Stimulated activated memory B cell treated with anti-CD40 and anti-IgM and Interleukin-4, amounts not matched to agents 10 μg/mL and 1 μg/mL and 100 μg/mL, for 72 hours (primary cell): ENCODE results near the gene TGFB1.
A peak's percentile ranks its signal among the peaks of the same experiment; 100 is the strongest.
"Not testable (repeated sequence)": the region's sequence is repeated elsewhere in the genome, so short reads cannot be mapped to it uniquely, and the experiment has no call there.

Experiments used
- ATAC-seq: fragments of 150-1000 bp; cut with Tn5 transposase; 2 replicates; pipeline ENCODE4 v1.10.0; 2021
- H3K27ac Mint-ChIP-seq: one replicate; pipeline ENCODE4 v1.8.0; 2022; ENCODE audit warnings: mild to moderate bottlenecking, mixed read lengths
- H3K27me3 Mint-ChIP-seq: one replicate; pipeline ENCODE4 v1.8.0; 2022; ENCODE audit warnings: mixed read lengths
- H3K36me3 Mint-ChIP-seq: one replicate; pipeline ENCODE4 v1.8.0; 2022; ENCODE audit warnings: mixed read lengths
- H3K4me1 Mint-ChIP-seq: one replicate; pipeline ENCODE4 v1.8.0; 2022; ENCODE audit warnings: mixed read lengths
- H3K4me3 Mint-ChIP-seq: one replicate; pipeline ENCODE4 v1.8.0; 2022; ENCODE audit warnings: mild to moderate bottlenecking, moderate library complexity, mixed read lengths
- H3K9me3 Mint-ChIP-seq: one replicate; pipeline ENCODE4 v1.8.0; 2022; ENCODE audit warnings: mixed read lengths

Gene TGFB1

DNA sequence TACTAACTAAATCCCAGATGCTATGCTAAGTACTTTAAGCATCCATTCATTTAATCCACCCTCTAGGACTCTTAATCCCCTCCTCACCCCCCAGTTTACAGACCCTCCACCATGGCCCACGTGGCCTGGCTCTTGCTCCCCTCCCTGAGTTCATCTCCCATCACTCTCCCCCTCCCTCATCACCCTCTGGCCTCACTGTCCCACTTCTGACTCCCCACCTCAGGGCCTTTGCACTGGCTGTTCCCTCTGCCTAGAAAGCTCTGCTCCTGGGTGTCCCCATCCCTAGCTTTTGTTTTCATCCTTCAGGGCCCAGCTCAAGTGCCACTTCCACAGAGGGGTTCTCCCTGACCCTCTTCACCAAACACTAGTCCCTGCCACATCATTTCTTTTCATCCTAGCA is 6.0 kb upstream of the TGFB1 start:
- H3K9me3 Mint-ChIP-seq, result no peaks in the 10 kb centered on the region
- peaks cover 36% of the 10 kb centered on the region for H3K4me1 Mint-ChIP-seq
- H3K27me3 Mint-ChIP-seq, result no peaks in the 10 kb centered on the region
- no peak overlapping the region for H3K4me3 Mint-ChIP-seq
- ATAC-seq, result no peak
- no peaks in the 10 kb centered on the region for H3K36me3 Mint-ChIP-seq
- H3K27ac Mint-ChIP-seq, result no peak overlapping the region

DNA sequence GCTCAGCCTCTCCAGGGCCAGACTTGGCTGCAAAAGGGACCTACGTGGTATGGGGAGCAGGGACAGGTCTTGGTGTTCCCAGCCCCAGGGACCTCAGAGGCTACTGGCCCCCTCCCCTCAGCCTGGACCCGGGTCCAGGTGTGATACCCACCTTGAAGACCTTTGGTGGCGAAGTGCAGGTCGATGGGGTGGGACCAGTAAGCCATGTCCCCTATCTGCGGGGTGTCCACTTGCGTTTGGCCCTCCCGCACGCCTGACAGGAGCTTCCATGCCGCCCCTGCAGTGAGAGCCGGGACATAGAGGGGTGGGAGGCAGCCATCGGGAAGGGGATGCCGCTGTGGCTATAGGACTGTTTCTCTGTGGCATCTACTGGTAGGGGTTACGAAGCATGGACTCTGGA is 4.0 kb upstream of the TGFB1 start:
- Mint-ChIP-seq H3K27ac (peak overlapping the region; percentile 51), H3K9me3 (no peaks in the 10 kb centered on the region), H3K27me3 (no peaks in the 10 kb centered on the region), H3K4me1 (peaks cover 35% of the 10 kb centered on the region), H3K4me3 (no peak overlapping the region), H3K36me3 (peaks cover 5% of the 10 kb centered on the region)
- no peak for ATAC-seq

DNA sequence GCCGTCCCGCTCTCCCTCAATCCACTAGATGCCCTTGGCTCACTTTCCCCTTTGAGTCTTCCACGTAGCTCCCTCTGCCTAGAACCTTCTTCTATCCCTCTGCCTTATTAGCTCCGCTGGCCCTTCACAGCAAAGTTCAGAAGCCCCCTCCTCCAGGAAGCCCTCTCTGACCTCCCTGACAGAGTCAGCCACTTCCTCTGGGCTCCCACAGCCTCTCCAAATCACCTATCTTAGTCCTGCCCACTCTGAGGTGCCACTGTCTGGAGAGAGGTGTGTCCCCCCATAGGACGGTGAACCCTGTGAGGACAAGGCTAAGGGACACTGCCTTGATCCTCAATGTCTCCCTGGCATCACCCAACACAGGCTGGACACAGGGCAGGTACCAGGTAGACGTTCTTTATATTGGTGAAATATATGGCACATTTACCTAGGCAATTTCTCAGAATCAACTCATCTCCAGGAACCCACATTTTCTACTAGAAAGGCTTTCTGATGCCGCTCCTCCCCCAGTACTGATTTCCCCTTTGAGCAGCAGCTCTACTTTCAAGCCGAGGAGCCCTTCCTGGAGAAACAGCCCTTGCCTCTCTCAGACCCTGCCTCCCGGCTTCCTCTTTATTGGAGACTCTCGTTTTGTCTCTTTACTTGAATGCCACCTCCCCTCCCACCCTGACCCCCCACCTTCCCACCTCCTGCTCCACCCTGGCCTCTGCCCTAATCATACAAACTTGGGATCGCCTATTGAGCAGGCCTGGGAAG is 3.4 kb upstream of the TGFB1 start:
- peaks cover 35% of the 10 kb centered on the region for H3K4me1 Mint-ChIP-seq
- H3K4me3 Mint-ChIP-seq, result no peak overlapping the region
- ATAC-seq, result no peak
- H3K27me3 Mint-ChIP-seq, result no peaks in the 10 kb centered on the region
- H3K36me3 Mint-ChIP-seq, result peaks cover 10% of the 10 kb centered on the region
- H3K9me3 Mint-ChIP-seq, result no peaks in the 10 kb centered on the region
- peak overlapping the region; percentile 51 for H3K27ac Mint-ChIP-seq

DNA sequence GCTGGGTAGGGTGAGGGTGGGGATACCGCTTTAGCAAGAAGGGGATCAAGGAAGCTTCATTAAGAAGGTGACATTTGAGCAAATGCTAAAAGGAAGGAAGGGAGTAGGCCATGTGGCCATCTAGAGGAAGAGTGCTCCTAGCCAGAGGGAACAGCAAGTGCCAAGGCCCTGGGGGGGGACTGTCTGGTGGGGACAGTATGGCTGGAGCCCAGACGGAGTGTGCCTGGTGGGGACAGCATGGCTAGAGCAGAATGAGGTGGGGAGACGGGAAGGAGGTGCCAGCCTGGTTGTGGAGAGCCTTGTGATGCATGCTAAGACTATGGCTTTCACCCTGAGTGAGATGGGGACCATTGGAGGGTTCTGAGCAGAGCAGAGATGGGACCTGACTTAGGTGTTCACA is 2.1 kb upstream of the TGFB1 start:
- Mint-ChIP-seq H3K4me3 (no peak overlapping the region), H3K36me3 (peaks cover 18% of the 10 kb centered on the region), H3K27me3 (no peaks in the 10 kb centered on the region), H3K27ac (peak overlapping the region; percentile 30), H3K9me3 (no peaks in the 10 kb centered on the region), H3K4me1 (peaks cover 44% of the 10 kb centered on the region)
- ATAC-seq, result no peak

DNA sequence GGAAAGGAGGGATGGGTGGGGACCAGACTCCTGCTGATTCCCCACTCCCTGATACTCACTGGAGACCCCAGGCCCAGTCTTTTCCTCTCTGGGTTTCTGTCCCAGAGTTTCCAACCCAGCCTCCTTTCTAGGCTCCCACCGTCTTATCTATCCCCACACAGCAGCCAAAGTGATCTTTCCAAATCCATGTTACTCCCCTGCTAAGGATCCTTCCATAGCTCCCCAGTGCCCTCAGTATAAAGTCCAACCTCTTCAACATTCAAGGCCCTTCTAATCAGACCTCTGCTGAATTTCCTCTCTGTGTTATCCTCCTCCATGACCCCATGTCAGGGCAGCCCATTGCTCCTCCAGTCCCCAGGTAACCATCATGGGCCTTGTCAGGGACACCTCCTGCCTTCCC is 1.3 kb upstream of the TGFB1 start:
- H3K36me3 Mint-ChIP-seq, result peaks cover 21% of the 10 kb centered on the region
- no peaks in the 10 kb centered on the region for H3K27me3 Mint-ChIP-seq
- ATAC-seq, result no peak
- H3K4me1 Mint-ChIP-seq, result peaks cover 52% of the 10 kb centered on the region
- no peaks in the 10 kb centered on the region for H3K9me3 Mint-ChIP-seq
- H3K4me3 Mint-ChIP-seq, result no peak overlapping the region
- H3K27ac Mint-ChIP-seq, result peak overlapping the region; percentile 30

DNA sequence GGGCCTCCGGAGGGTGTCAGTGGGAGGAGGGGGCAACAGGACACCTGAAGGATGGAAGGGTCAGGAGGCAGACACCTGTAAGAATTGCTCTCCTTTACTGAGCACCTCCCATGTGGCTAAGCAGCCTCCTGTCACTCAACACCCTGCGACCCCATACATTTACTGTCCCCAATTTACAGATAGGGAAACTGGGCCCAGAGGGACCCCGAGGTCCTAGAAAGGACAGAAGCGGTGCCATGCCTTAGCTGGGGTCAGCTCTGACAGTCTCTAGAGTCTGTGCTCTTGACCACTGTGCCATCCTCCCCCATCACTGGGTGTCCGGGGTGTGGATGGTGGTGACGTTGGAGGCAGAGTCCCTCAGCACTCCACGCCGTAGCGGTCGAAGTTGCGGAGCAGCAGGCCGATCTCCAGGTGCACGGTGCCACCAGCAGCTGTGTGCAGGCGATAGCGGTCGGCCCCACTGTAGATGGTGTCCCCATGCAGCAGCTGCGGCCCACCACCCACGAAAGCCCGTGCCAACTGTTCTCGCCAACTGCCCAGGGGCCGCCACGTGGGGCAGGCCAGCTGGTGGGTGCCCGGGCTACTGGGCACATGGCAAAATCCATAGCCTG is 726 bp upstream of the TGFB1 start:
- Mint-ChIP-seq H3K4me1 (peaks cover 57% of the 10 kb centered on the region), H3K27ac (peak overlapping the region; percentile 82), H3K36me3 (peaks cover 21% of the 10 kb centered on the region), H3K27me3 (no peaks in the 10 kb centered on the region), H3K4me3 (peak overlapping the region; percentile 99), H3K9me3 (no peaks in the 10 kb centered on the region)
- no peak for ATAC-seq

DNA sequence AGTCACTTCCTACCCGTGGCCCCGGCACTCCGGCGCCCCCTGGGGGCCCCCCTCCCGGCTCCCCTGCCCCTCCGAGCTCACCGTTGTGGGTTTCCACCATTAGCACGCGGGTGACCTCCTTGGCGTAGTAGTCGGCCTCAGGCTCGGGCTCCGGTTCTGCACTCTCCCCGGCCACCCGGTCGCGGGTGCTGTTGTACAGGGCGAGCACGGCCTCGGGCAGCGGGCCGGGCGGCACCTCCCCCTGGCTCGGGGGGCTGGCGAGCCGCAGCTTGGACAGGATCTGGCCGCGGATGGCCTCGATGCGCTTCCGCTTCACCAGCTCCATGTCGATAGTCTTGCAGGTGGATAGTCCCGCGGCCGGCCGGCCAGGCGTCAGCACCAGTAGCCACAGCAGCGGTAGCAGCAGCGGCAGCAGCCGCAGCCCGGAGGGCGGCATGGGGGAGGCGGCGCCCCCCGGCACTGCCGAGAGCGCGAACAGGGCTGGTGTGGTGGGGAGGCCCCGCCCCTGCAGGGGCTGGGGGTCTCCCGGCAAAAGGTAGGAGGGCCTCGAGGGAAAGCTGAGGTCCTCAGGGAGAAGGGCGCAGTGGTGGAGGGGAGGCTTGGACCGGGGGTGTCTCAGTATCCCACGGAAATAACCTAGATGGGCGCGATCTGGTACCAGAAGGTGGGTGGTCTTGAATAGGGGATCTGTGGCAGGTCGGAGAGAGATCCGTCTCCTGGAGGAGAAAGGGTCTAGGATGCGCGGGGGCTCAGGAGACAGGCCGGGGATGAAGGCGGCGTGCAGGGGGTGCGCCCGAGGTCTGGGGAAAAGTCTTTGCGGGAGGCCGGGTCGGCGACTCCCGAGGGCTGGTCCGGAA is 885 bp downstream of the TGFB1 start:
- peak; percentile 52 for ATAC-seq
- peak overlapping the region; percentile 99 for H3K4me3 Mint-ChIP-seq
- H3K9me3 Mint-ChIP-seq, result no peaks in the 10 kb centered on the region
- no peaks in the 10 kb centered on the region for H3K27me3 Mint-ChIP-seq
- peaks cover 74% of the 10 kb centered on the region for H3K4me1 Mint-ChIP-seq
- H3K27ac Mint-ChIP-seq, result peak overlapping the region; percentile 91
- H3K36me3 Mint-ChIP-seq, result peaks cover 32% of the 10 kb centered on the region

DNA sequence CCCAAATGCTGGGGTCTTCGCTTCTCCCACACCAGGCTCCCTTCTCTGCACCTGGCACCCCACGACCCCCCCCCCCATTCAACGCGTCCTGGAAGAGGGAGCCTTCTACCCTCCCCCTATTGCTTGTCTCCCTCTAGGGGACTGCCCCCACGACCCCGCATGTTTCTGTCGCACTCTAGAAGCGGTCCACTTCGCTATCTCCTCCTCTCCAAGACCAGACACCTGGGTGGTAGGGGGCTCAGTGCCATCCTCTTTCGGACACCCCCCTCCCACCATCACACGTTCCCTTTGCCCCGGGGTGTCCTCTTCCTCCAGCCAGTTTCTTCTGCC is 1.5 kb downstream of the TGFB1 start:
- H3K4me1 Mint-ChIP-seq, result peaks cover 72% of the 10 kb centered on the region

DNA sequence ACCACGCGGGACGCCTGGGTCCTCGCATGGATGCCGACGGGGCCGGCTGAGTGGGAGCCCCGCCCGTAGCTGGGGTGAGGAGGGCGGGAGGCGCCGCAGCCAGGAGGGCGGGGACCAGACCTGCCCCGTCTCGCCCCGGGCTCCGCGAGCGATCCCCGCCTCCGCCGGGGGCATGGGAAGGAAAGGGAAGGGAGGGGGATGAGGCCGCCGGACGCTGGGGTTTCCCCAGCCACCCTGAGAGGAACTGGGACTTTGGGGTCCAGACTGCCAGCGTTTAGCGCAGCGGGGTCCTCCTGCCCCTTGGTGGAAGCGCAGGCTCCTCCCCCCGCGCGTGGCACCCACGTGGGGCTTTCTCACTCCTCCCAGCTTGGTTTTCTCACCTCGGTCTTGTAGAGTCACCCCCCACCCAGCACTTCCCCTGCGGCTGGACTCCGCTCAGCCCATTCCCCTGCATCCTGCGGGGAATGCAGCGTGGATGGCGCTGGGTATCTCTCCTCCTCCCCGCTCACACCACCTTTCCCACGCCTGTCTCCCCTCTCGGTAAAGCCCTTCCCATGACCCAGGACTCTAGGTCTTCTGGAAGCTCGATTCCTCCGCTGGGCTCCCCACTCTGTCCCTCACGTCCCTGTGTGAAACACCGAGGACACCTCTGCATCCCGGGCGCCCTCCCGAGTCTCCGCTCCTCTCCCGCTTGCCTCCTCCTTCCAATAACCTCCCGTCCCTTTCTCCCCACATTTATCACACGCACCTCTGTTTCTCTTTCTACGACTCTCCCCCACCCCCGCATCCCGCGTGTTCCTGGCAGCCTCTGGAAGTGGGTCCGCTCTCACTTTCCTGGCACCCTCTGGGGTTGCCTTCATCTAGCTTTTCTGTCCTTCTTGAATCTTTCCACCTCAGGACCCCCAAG is 2.1 kb downstream of the TGFB1 start:
- Mint-ChIP-seq H3K36me3 (peaks cover 32% of the 10 kb centered on the region), H3K27me3 (no peaks in the 10 kb centered on the region), H3K27ac (peak overlapping the region; percentile 91), H3K4me1 (peaks cover 66% of the 10 kb centered on the region), H3K9me3 (no peaks in the 10 kb centered on the region), H3K4me3 (peak overlapping the region; percentile 99)
- peak; percentile 74 for ATAC-seq

More for the DNA sequence above, 1.5 kb downstream of the TGFB1 start:
- Mint-ChIP-seq H3K36me3 (peaks cover 32% of the 10 kb centered on the region), H3K4me3 (peak overlapping the region; percentile 99), H3K27me3 (no peaks in the 10 kb centered on the region), H3K27ac (peak overlapping the region; percentile 91), H3K9me3 (no peaks in the 10 kb centered on the region)
- no peak for ATAC-seq

DNA sequence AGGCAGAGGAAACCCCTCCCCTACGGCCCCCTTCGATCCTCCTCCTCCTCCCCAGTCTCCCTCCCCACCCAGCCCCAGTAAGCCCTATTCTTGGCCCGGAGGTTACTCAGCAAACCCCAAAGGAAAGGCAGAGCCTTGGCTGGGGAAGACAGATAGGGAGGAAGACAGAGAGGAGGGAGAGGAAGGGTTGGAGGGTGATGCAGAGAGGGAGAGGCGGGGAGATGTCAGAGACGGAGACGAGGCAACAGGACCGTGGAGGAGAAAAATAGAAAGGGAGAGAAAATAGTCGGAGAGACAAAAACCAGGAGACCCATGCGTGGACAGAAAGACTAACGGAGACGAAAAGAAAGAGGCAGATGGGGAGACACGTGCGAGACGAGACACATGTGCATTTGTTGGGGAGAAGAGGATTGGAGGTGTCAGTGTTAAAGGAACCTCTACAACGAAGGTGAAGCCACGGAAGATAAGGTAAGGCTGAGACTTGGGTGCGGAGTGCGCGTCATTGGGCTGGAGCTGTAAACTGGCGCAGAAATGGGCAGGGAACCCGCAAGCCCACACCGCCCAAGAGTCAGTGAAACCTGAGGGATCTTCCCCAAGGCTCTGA is 2.9 kb downstream of the TGFB1 start:
- Mint-ChIP-seq H3K27ac (peak overlapping the region; percentile 91), H3K4me1 (peaks cover 60% of the 10 kb centered on the region), H3K4me3 (peak overlapping the region; percentile 99), H3K9me3 (no peaks in the 10 kb centered on the region), H3K36me3 (peaks cover 32% of the 10 kb centered on the region), H3K27me3 (no peaks in the 10 kb centered on the region)
- ATAC-seq, result peak; percentile 0

DNA sequence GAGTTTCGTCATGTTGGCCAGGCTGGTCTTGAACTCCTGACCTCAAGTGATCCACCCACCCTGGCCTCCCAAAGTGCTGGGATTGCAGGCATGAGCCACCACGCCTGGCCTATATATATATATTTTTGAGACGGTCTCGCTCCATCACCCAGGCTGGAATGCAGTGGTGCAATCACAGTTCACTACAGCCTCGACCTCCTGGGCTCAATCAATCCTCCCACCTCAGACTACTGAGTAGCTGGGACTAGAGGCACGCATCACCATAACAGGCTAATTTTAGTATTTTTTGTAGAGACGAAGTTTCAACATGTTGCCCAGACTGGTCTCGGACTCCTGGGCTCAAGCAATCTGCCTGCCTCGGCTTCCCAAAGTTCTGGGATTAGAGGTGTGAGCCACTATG is 6.8 kb downstream of the TGFB1 start:
- ATAC-seq, H3K9me3 Mint-ChIP-seq, H3K27ac Mint-ChIP-seq, H3K27me3 Mint-ChIP-seq, H3K4me3 Mint-ChIP-seq: not testable (repeated sequence)
- Mint-ChIP-seq H3K4me1 (peaks cover 64% of the 10 kb centered on the region), H3K36me3 (peaks cover 45% of the 10 kb centered on the region)

DNA sequence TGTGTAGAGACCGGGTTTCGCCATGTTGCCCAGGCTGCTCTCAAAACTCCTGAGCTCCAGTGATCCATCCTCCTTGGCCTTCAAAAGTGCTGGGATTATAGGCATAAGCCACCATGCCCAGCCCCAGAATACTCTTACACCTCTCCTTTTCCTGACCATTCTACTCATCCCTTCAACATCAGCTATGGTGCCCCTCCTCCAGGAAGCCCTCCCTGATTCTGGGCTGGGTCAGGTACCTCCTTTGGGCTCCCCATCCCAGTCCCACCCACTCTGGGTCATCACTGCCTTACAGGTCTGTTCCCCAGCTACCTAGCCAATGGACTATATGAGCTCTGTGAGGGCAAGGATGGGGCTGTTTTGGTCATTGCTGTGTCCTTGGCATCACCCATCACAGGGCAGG is 9.6 kb downstream of the TGFB1 start:
- no peak overlapping the region for H3K4me3 Mint-ChIP-seq
- no peaks in the 10 kb centered on the region for H3K27me3 Mint-ChIP-seq
- H3K4me1 Mint-ChIP-seq, result peaks cover 45% of the 10 kb centered on the region
- H3K36me3 Mint-ChIP-seq, result peaks cover 49% of the 10 kb centered on the region
- H3K27ac Mint-ChIP-seq, result peak overlapping the region; percentile 58
- H3K9me3 Mint-ChIP-seq, result no peaks in the 10 kb centered on the region
- no peak for ATAC-seq

DNA sequence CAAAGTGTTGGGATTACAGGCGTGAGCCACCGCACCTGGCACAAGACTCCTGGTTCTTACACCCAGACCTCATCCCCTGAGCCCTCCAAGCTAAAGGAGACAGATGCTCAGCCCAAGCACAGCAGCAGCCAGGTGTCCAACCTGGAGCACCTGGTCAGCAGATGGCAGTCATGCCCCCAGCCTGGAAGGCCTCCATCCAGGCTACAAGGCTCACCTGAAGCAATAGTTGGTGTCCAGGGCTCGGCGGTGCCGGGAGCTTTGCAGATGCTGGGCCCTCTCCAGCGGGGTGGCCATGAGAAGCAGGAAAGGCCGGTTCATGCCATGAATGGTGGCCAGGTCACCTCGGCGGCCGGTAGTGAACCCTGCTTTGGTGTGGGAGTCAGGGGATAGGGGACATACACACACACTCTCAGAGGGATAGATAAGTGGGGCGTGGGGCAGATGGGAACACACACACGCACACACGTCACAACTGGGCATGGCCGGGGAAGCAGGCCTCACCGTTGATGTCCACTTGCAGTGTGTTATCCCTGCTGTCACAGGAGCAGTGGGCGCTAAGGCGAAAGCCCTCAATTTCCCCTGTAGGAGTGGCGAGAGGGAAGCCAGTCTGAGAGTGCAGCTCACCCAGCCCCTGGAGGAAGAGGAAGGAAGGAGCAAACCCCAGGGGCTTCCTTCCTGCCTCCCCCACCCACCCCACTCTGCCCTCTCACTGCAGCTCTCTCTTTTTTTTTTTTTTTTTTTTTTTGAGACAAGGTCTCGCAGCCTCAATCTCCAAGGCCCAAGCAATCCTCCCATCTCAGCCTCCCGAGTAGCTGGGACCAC is 11.8 kb downstream of the TGFB1 start:
- Mint-ChIP-seq H3K27me3 (no peaks in the 10 kb centered on the region), H3K4me3 (no peak overlapping the region), H3K9me3 (no peaks in the 10 kb centered on the region), H3K4me1 (peaks cover 39% of the 10 kb centered on the region), H3K36me3 (peaks cover 45% of the 10 kb centered on the region), H3K27ac (peak overlapping the region; percentile 58)
- ATAC-seq, result no peak

DNA sequence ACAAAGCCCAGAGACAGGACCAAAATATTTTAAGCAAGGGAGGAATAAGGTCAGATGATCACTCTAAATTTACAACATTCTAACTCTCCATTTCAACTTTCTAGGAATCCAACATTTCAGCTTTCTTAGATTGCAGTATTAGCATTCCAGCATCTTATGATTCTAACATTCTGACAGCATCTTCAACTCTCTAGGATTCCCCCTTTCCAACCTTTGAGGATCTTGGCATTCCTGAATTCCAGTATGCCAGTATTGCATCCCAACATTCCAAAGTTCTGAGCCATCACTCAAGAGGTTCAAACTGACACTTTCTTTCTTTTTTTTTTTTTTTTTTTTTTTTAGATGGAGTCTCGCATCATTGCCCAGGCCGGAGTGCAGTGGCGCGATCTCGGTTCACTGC is 13.8 kb downstream of the TGFB1 start:
- H3K4me1 Mint-ChIP-seq, result peaks cover 56% of the 10 kb centered on the region
- H3K9me3 Mint-ChIP-seq, result no peaks in the 10 kb centered on the region
- no peak overlapping the region for H3K27ac Mint-ChIP-seq
- H3K4me3 Mint-ChIP-seq, result no peak overlapping the region
- H3K27me3 Mint-ChIP-seq, result no peaks in the 10 kb centered on the region
- H3K36me3 Mint-ChIP-seq, result peaks cover 50% of the 10 kb centered on the region
- no peak for ATAC-seq
